Gastrocnemius medialis (tissue), 4 donors: Measurements from ENCODE around the gene NABP1. TPM values are rescaled to one million over a fixed set of nuclear protein-coding genes. Genes with fewer than 3 reads are reported as not detected.

Source experiments
- ATAC-seq, 2 donors: fragments of 150-250 bp; one replicate each; pipeline ENCODE4 v1.9.1; 2016
- DNase-seq, 2 donors: peaks; one replicate each; pipeline ENCODE4 v3.0.0-alpha.2; 2019
- H3K27ac ChIP-seq, 4 donors: fragments of 200-600 bp; sonication (generic); 1 replicate in 1 of 4; 2 replicates in 3 of 4; pipeline ENCODE4 v1.5.1; 2016 to 2018; ENCODE audit warnings: mild to moderate bottlenecking in 2 of 4, moderate library complexity in 1 of 4
- H3K27me3 ChIP-seq, 3 donors: fragments of 200-600 bp; sonication (generic) in 2 of 3; 1 replicate in 1 of 3; 2 replicates in 2 of 3; pipeline versions ENCODE4 v1.5.1 to v1.6.0; 2016 to 2019; ENCODE audit warnings: mild to moderate bottlenecking in 1 of 3, moderate library complexity in 1 of 3
- H3K36me3 ChIP-seq, 2 donors: fragments of 200-600 bp; sonication (generic) in 1 of 2; one replicate each; pipeline ENCODE4 v1.5.1; 2017 to 2018
- H3K4me1 ChIP-seq, 2 donors: fragments of 200-600 bp; sonication (generic) in 1 of 2; one replicate each; pipeline ENCODE4 v1.5.1; 2016 to 2017; ENCODE audit warnings: mild to moderate bottlenecking in 2 of 2
- H3K4me3 ChIP-seq, 4 donors: fragments of 200-600 bp; sonication (generic) in 3 of 4; 1 replicate in 1 of 4; 2 replicates in 3 of 4; pipeline ENCODE4 v1.5.1; 2016 to 2019; ENCODE audit warnings: mild to moderate bottlenecking in 2 of 4
- H3K9me3 ChIP-seq, 3 donors: fragments of 200-600 bp; sonication (generic) in 2 of 3; 1 replicate in 1 of 3; 2 replicates in 2 of 3; pipeline ENCODE4 v1.5.1; 2016 to 2019
- POLR2A ChIP-seq, 2 donors: fragments of 450-650 bp; IDR thresholded peaks; one replicate each; pipeline ENCODE4 v1.6.1; 2017; ENCODE audit warnings: antibody characterized with exemption in 2 of 2, mild to moderate bottlenecking in 2 of 2, moderate library complexity in 2 of 2
- in situ Hi-C, 4 donors: fragments of 200-750 bp; cut with MboI; loops; one replicate each; pipeline versions ENCODE4 v1.15.0 to v1.8.0; 2017; ENCODE audit warnings: low sequenced_read_pairs in 4 of 4
- intact Hi-C: fragments of 100-400 bp; cut with DNase I; formaldehyde crosslinking; loops from one replicate; pipeline ENCODE4 v1.15.1; 2023; ENCODE audit warnings: low total_unique reads
- total RNA-seq, 4 donors: library from RNA; depleted of rRNA; stranded (reverse); fragments of >200 nt; gene quantifications; one replicate each; pipeline versions ENCODE4 v1.1.0 to v1.2.3, GENCODE V29; 2016
- TF ChIP-seq, protein P1 (sequence below), 5 experiments: fragments of 450-650 bp in 3 of 5; fragments of 200-600 bp in 2 of 5; sonication (generic) in 2 of 5; IDR thresholded peaks in 4 of 5; conservative IDR thresholded peaks in 1 of 5; 1 replicate in 4 of 5; 2 replicates in 1 of 5; pipeline ENCODE4 v1.5.1; 2016 to 2019; ENCODE audit warnings: antibody characterized with exemption in 5 of 5, mild to moderate bottlenecking in 3 of 5, moderate library complexity in 3 of 5

The NABP1 gene
- total RNA-seq, 4 donors from 2014 or later, result 0.63 to 5.5 (median 4.0) TPM

DNA sequence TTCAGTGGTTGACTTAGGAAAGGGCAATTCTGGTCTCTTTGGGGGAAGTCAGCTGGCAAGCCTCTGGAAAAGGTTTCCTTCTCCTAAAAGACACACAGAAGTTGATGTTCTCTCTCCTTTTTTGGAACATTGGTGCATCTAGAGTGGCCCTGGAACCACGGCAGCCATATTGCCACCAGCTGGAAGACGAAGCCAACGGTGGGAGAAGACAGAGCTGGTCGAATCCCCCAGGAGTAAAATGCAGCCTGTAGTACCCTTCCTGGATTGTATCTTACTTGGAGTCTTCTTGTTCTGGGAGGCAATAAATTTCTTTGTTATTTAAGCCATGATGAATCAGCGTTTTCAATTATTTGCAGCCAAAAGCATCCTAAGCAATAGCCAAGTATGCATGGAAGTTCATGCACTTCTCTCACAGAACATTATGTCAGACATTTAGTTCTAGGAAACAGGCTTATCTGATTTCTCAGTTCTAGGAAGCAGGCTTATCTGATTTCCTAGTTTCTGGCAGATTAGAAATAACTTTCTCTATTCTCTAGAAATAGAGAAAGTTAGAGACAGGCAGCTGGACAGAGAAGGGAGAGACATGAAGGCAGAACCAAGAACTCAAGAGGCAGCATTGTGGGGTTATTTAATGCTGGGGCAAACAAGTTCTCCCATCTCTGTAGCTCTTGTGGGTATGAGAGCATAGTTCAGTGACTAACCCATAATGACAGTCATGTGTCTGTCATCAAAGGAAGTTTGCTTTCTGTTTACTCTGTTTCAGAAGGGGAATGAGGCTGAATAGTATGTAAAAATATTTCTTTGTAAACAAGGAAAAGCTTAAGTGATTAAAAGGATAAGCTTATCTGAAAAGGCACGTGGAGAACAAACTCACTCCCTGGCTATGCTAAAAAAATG, 40.5 kb upstream of the NABP1 start:
- Histone ChIP-seq H3K27me3 (no peaks in the 10 kb centered on the region), H3K36me3 (no peaks in the 10 kb centered on the region), H3K27ac (peak overlapping the region in 1 of 4 donors; percentile 15), H3K4me3 (no peak overlapping the region), H3K9me3 (no peaks in the 10 kb centered on the region), H3K4me1 (peaks cover 0 to 7% of the 10 kb centered on the region in 2 donors)
- intact Hi-C loops (no loop called here), in situ Hi-C loops (no loop called here)
- ATAC-seq, result no peak
- TF ChIP-seq, protein P1, sequence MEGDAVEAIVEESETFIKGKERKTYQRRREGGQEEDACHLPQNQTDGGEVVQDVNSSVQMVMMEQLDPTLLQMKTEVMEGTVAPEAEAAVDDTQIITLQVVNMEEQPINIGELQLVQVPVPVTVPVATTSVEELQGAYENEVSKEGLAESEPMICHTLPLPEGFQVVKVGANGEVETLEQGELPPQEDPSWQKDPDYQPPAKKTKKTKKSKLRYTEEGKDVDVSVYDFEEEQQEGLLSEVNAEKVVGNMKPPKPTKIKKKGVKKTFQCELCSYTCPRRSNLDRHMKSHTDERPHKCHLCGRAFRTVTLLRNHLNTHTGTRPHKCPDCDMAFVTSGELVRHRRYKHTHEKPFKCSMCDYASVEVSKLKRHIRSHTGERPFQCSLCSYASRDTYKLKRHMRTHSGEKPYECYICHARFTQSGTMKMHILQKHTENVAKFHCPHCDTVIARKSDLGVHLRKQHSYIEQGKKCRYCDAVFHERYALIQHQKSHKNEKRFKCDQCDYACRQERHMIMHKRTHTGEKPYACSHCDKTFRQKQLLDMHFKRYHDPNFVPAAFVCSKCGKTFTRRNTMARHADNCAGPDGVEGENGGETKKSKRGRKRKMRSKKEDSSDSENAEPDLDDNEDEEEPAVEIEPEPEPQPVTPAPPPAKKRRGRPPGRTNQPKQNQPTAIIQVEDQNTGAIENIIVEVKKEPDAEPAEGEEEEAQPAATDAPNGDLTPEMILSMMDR (IDR thresholded peaks at IDR 0.05 in 4 of 5, conservative IDR thresholded peaks at IDR 0.05 in 1 of 5), result no peak
- no peak for TF ChIP-seq POLR2A (IDR thresholded peaks at IDR 0.05)
- DNase-seq, result no peak

DNA sequence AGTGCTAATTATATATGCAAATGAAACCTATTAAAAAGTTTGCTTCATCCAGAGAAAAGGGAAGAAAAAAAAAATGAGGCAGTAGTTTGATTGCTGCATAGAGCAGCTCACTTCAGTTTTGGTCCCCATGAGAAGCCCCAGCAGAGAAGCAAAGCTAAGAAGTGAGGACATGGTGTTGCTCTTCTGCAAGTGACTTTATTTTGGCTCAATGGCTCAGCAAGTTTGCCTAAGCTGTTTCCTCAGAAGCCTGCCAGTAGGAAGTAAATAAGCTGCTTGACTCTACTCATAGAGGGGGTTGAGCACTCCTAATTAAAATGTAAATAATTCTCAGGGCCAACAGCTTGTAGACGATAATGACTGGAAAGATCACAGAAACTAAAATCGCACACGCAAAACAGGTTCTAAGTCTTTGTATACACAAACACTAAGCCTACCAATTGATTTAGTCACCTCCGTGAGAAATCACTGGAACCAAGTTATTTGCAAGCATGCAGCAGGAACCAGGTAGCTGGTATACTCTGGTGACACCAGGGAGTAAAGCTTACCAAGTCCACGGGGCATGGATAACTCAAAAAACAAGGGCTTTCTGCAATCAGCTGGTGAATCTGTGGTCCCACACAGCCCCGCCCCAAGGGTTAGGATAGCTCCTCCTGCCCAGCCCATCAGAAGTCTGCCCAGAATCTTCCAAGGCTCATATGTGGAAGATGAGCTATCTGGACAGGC, 39.7 kb upstream of the NABP1 start:
- DNase-seq (no peak), ATAC-seq (no peak)
- H3K4me1 ChIP-seq, result peaks cover 0 to 7% of the 10 kb centered on the region in 2 donors
- TF ChIP-seq, protein P1 (IDR thresholded peaks at IDR 0.05 in 4 of 5, conservative IDR thresholded peaks at IDR 0.05 in 1 of 5), result no peak
- TF ChIP-seq POLR2A (IDR thresholded peaks at IDR 0.05), result no peak
- in situ Hi-C loops, result no loop called here
- H3K9me3 ChIP-seq, result no peaks in the 10 kb centered on the region
- intact Hi-C loops, result no loop called here
- H3K27me3 ChIP-seq, result no peaks in the 10 kb centered on the region
- H3K27ac ChIP-seq, result no peak overlapping the region
- H3K4me3 ChIP-seq, result no peak overlapping the region
- H3K36me3 ChIP-seq, result no peaks in the 10 kb centered on the region

DNA sequence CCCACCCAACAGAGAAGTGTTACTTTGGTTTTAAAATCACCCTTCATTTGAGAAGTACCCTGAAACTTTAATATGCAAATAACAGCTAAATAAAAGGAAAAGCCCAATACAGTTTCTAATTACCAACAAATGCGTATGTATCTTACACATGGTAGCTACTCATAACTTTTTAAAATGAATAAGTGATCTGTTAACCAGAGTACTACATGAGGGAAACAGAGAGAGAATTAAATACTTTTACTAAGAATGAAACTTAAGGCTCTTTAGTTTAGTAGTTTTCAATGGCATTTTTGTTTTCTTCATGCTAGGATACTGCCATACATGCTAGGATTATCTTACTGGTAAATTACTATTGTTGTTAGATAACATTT, 39.1 kb upstream of the NABP1 start:
- intact Hi-C loops (no loop called here), in situ Hi-C loops (no loop called here)
- H3K4me3 ChIP-seq, result no peak overlapping the region
- TF ChIP-seq POLR2A (IDR thresholded peaks at IDR 0.05), result no peak
- TF ChIP-seq, protein P1 (IDR thresholded peaks at IDR 0.05 in 4 of 5, conservative IDR thresholded peaks at IDR 0.05 in 1 of 5), result no peak
- H3K9me3 ChIP-seq, result no peaks in the 10 kb centered on the region
- DNase-seq, result no peak
- ATAC-seq, result no peak
- H3K4me1 ChIP-seq, result peaks cover 0 to 7% of the 10 kb centered on the region in 2 donors
- no peak overlapping the region for H3K27ac ChIP-seq
- no peaks in the 10 kb centered on the region for H3K27me3 ChIP-seq
- H3K36me3 ChIP-seq, result no peaks in the 10 kb centered on the region

DNA sequence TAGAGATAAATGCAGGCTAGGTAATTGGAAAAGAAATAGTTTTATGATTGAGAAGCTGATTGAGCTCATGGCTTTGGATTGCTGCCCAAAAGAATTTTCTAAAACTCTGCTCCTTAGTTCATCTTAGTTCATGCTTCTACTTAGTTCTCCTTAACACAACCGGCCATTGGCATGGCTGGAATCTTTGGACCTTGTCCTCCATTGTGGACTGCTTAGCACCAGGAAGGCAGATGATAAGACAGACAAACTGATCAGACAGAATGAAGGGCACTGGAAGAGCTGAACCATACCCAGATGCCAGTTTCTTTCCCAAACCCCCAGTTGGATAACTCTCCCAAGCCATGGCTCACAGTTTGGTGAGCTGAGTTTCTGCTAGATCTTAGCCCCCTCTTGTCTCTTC, 36.3 kb upstream of the NABP1 start:
- H3K27ac ChIP-seq, result no peak overlapping the region
- in situ Hi-C loops (no loop called here), intact Hi-C loops (no loop called here)
- H3K4me3 ChIP-seq, result no peak overlapping the region
- DNase-seq (no peak), ATAC-seq (no peak)
- H3K36me3 ChIP-seq, result no peaks in the 10 kb centered on the region
- no peaks in the 10 kb centered on the region for H3K27me3 ChIP-seq
- TF ChIP-seq, protein P1 (IDR thresholded peaks at IDR 0.05 in 4 of 5, conservative IDR thresholded peaks at IDR 0.05 in 1 of 5), result no peak
- TF ChIP-seq POLR2A (IDR thresholded peaks at IDR 0.05), result no peak
- H3K4me1 ChIP-seq, result peaks cover 0 to 7% of the 10 kb centered on the region in 2 donors
- no peaks in the 10 kb centered on the region for H3K9me3 ChIP-seq
